HL-60 (cell line): ENCODE measurements around the gene KCNJ13.

Source experiments
- DNase-seq, 2 experiments: peaks; one replicate each; pipeline ENCODE4 v3.0.0-alpha.2; 2010 to 2020; ENCODE audit warnings: low read depth in 1 of 2, low spot score in 1 of 2
- H3K27ac ChIP-seq: fragments of 250-450 bp; sonication (Bioruptor Pico); replicated peaks from 2 replicates; pipeline ENCODE4 v1.5.1; 2020; ENCODE audit warnings: mild to moderate bottlenecking, moderate library complexity
- H3K27me3 ChIP-seq: fragments of 250-450 bp; sonication (Bioruptor Pico); 2 replicates; pipeline ENCODE4 v1.5.1; 2021; ENCODE audit warnings: mild to moderate bottlenecking, moderate library complexity; ENCODE audit not compliant: insufficient read depth, poor library complexity, severe bottlenecking
- H3K4me3 ChIP-seq: replicated peaks from 2 replicates; pipeline ENCODE4 v1.5.1; 2011; ENCODE audit warnings: mild to moderate bottlenecking, control low read depth, low read length; ENCODE audit not compliant: insufficient read depth
- CTCF ChIP-seq: IDR thresholded peaks from one replicate; pipeline ENCODE4 v1.5.1; 2011; ENCODE audit warnings: low read length, control low read depth, inconsistent platforms; ENCODE audit not compliant: insufficient read depth
- GABPA ChIP-seq: IDR thresholded peaks from 2 replicates; pipeline ENCODE4 v1.6.1; 2012; ENCODE audit warnings: low read depth
- POLR2AphosphoS5 ChIP-seq: IDR thresholded peaks from 2 replicates; pipeline ENCODE4 v1.6.1; 2012; ENCODE audit warnings: low read depth
- REST ChIP-seq: IDR thresholded peaks from 2 replicates; pipeline ENCODE4 v1.6.1; 2012; ENCODE audit warnings: low read depth; ENCODE audit not compliant: insufficient replicate concordance
- SPI1 ChIP-seq: IDR thresholded peaks from 2 replicates; pipeline ENCODE4 v1.6.1; 2012; ENCODE audit warnings: low read depth, mild to moderate bottlenecking, borderline replicate concordance

KCNJ13 gene

GRCh38 chr2:232749331-232749730 lies 27.0 kb downstream of the KCNJ13 start:
- no peak overlapping the region for H3K27ac ChIP-seq
- TF ChIP-seq GABPA (no peak), CTCF (no peak), SPI1 (no peak), REST (no peak), POLR2AphosphoS5 (no peak)
- H3K27me3 ChIP-seq: no peaks in the 10 kb centered on the region
- H3K4me3 ChIP-seq: no peak overlapping the region
- DNase-seq: no peak

GRCh38 chr2:232748038-232748437 lies 28.3 kb downstream of the KCNJ13 start:
- H3K4me3 ChIP-seq: no peak overlapping the region
- no peak for TF ChIP-seq GABPA
- TF ChIP-seq SPI1: no peak
- no peak for TF ChIP-seq CTCF
- no peak for TF ChIP-seq POLR2AphosphoS5
- no peak for TF ChIP-seq REST
- H3K27ac ChIP-seq: no peak overlapping the region
- no peak for DNase-seq
- H3K27me3 ChIP-seq: no peaks in the 10 kb centered on the region

- no peak for DNase-seq
- no peaks in the 10 kb centered on the region for H3K27me3 ChIP-seq
- TF ChIP-seq POLR2AphosphoS5: no peak
- no peak for TF ChIP-seq GABPA
- no peak for TF ChIP-seq CTCF
- no peak for TF ChIP-seq SPI1
- TF ChIP-seq REST: no peak
- H3K4me3 ChIP-seq: no peak overlapping the region
- no peak overlapping the region for H3K27ac ChIP-seq
Observed at GRCh38 chr2:232744963-232745362, 31.4 kb downstream of the KCNJ13 start.
